K562 (cell line): ENCODE data around the gene DNAAF3. TPM values are rescaled to one million over a fixed set of nuclear protein-coding genes. Genes with fewer than 3 reads are reported as not detected.

Experiments used
- BACH1 ChIP-seq: fragments of 200-800 bp; sonication (Bioruptor generic); IDR thresholded peaks from 2 replicates; pipeline ENCODE4 v1.6.1; 2016; ENCODE audit warnings: missing genetic modification characterization, missing compliant biosample characterization
- BHLHE40 ChIP-seq: IDR thresholded peaks from 2 replicates; pipeline ENCODE4 v1.6.1; 2011; ENCODE audit warnings: low read length, improper control_type of control experiment
- CBFA2T3 ChIP-seq: fragments of 450-650 bp; IDR thresholded peaks from 2 replicates; pipeline ENCODE4 v1.6.1; 2017
- CXXC5 ChIP-seq: fragments of 250-450 bp; sonication (Bioruptor Pico); IDR thresholded peaks from 2 replicates; pipeline ENCODE4 v1.8.0; 2022; ENCODE audit warnings: inconsistent platforms, mild to moderate bottlenecking, moderate library complexity
- E2F8 ChIP-seq: fragments of 450-650 bp; IDR thresholded peaks from 2 replicates; pipeline ENCODE4 v1.7.1; 2018; ENCODE audit warnings: mild to moderate bottlenecking, low read depth; ENCODE audit not compliant: partially characterized antibody
- ELF2 ChIP-seq: fragments of 250-450 bp; sonication (Bioruptor Pico); IDR thresholded peaks from 2 replicates; pipeline ENCODE4 v1.5.0; 2021; ENCODE audit warnings: mild to moderate bottlenecking
- ETV6 ChIP-seq, 3 experiments: fragments of 150-350 bp in 1 of 3; sonication (generic) in 1 of 3; formaldehyde crosslinking in 1 of 3; IDR thresholded peaks; 2 replicates each; pipeline versions ENCODE4 v1.6.1 to v1.8.0; 2014 to 2022; ENCODE audit warnings: borderline replicate concordance in 2 of 3, low read depth in 2 of 3, antibody characterized with exemption in 1 of 3, low read length in 1 of 3, mild to moderate bottlenecking in 1 of 3, missing genetic modification reagents in 1 of 3
- MCM2 ChIP-seq: fragments of 450-650 bp; IDR thresholded peaks from 2 replicates; pipeline ENCODE4 v1.6.1; 2017; ENCODE audit warnings: low read depth, mild to moderate bottlenecking
- MTA1 ChIP-seq: fragments of 450-650 bp; IDR thresholded peaks from 2 replicates; pipeline ENCODE4 v1.6.1; 2017; ENCODE audit warnings: borderline replicate concordance
- NONO ChIP-seq, 2 experiments: fragments of 200-400 bp in 1 of 2; fragments of 450-650 bp in 1 of 2; formaldehyde crosslinking in 1 of 2; IDR thresholded peaks; 2 replicates each; pipeline ENCODE4 v1.6.1; 2017; ENCODE audit warnings: low read depth in 2 of 2, mild to moderate bottlenecking in 2 of 2, moderate library complexity in 2 of 2, low read length in 1 of 2
- NR2C2 ChIP-seq, 2 experiments: fragments of 200-800 bp in 1 of 2; sonication (Bioruptor generic) in 1 of 2; sonication (generic) in 1 of 2; formaldehyde crosslinking in 1 of 2; IDR thresholded peaks; 2 replicates each; pipeline versions ENCODE4 v1.6.1 to v1.8.0; 2016 to 2022; ENCODE audit warnings: mild to moderate bottlenecking in 1 of 2, missing compliant biosample characterization in 1 of 2, missing genetic modification characterization in 1 of 2, missing genetic modification reagents in 1 of 2
- POLR2H ChIP-seq: IDR thresholded peaks from 2 replicates; pipeline ENCODE4 v1.6.1; 2016; ENCODE audit warnings: missing genetic modification characterization, low read depth, mild to moderate bottlenecking, control low read depth, missing compliant biosample characterization, moderate library complexity
- RFX1 ChIP-seq: fragments of 450-650 bp; IDR thresholded peaks from 2 replicates; pipeline ENCODE4 v1.6.1; 2016; ENCODE audit warnings: mild to moderate bottlenecking, moderate library complexity
- TAF15 ChIP-seq: fragments of 200-400 bp; formaldehyde crosslinking; IDR thresholded peaks from 2 replicates; pipeline ENCODE4 v1.6.1; 2017; ENCODE audit warnings: mild to moderate bottlenecking, low read depth, low read length, moderate library complexity
- TAF7 ChIP-seq: fragments of 450-650 bp; IDR thresholded peaks from 2 replicates; pipeline ENCODE4 v1.6.1; 2016; ENCODE audit warnings: missing genetic modification characterization, missing compliant biosample characterization
- TRIM24 ChIP-seq, 2 experiments: fragments of 450-650 bp; IDR thresholded peaks; 2 replicates each; pipeline ENCODE4 v1.6.1; 2016
- ZNF717 ChIP-seq: fragments of 250-450 bp; sonication (Bioruptor Pico); IDR thresholded peaks from 2 replicates; pipeline ENCODE4 v1.5.0; 2021
- ZNF740 ChIP-seq, 3 experiments: fragments of 200-800 bp in 1 of 3; sonication (Bioruptor generic) in 1 of 3; sonication (generic) in 1 of 3; formaldehyde crosslinking in 1 of 3; IDR thresholded peaks; 2 replicates each; pipeline versions ENCODE4 v1.6.1 to v1.8.0; 2016 to 2022; ENCODE audit warnings: mild to moderate bottlenecking in 2 of 3, missing compliant biosample characterization in 2 of 3, missing genetic modification characterization in 2 of 3, missing genetic modification reagents in 1 of 3
- ZNF778 ChIP-seq: fragments of 450-650 bp; formaldehyde crosslinking; IDR thresholded peaks from 2 replicates; pipeline ENCODE4 v1.4.0; 2020; ENCODE audit warnings: mild to moderate bottlenecking, moderate library complexity
- ZZZ3 ChIP-seq: fragments of 450-650 bp; IDR thresholded peaks from 2 replicates; pipeline ENCODE4 v1.6.1; 2016; ENCODE audit warnings: antibody characterized with exemption, mild to moderate bottlenecking, moderate library complexity
- polyA plus RNA-seq, 8 experiments: library from polyadenylated mRNA; depleted of rRNA in 4 of 8; stranded (reverse) in 5 of 8; unstranded in 3 of 8; fragments of >200 nt; fragmentation: Nextera tagmentation in 2 of 8; fragmentation: Illumina TruSeq in 1 of 8; extraction: Ambion mirVana in 2 of 8; extraction: Trizol in 1 of 8; gene quantifications; 2 replicates each; pipeline versions ENCODE4 v1.2.1 to v1.2.3, GENCODE V29; 2011 to 2014; ENCODE audit warnings: inconsistent platforms in 1 of 8, missing spikeins in 1 of 8
- total RNA-seq, 7 experiments: library from RNA; depleted of rRNA in 6 of 7; stranded (reverse); fragments of >200 nt in 6 of 7; fragmentation: Illumina TruSeq in 2 of 7; extraction: Trizol in 2 of 7; gene quantifications; 2 replicates each; pipeline versions ENCODE4 v1.2.1 to v1.2.3, GENCODE V29; 2011 to 2021; ENCODE audit warnings: low replicate concordance in 1 of 7
- TF ChIP-seq, protein P1 (sequence below): sonication (generic); formaldehyde crosslinking; IDR thresholded peaks from 2 replicates; pipeline ENCODE4 v1.8.1; 2023; ENCODE audit warnings: mild to moderate bottlenecking, missing genetic modification reagents
- TF ChIP-seq, protein P2 (sequence below): sonication (generic); formaldehyde crosslinking; IDR thresholded peaks from 2 replicates; pipeline ENCODE4 v1.8.1; 2023; ENCODE audit warnings: mild to moderate bottlenecking, missing genetic modification reagents

DNAAF3 gene
- total and polyA plus RNA-seq, 9 of the 15 experiments (the other 6 are each of a cell fraction or from before 2014, with no cell fraction given): 21.6 to 61.5 (median 43.0) TPM

- no peak for TF ChIP-seq E2F8
- TF ChIP-seq TAF7 (tag): no peak
- TF ChIP-seq CBFA2T3: no peak
- no peak for TF ChIP-seq ZNF717 (CRISPR knock-in tag)
- no peak for TF ChIP-seq NONO (IDR thresholded peaks at IDR 0.05; ENCODE audit: low read depth in 2 of 2, low read length in 1 of 2)
- no peak for TF ChIP-seq MTA1
- TF ChIP-seq TAF15: no peak
- TF ChIP-seq, protein P1, sequence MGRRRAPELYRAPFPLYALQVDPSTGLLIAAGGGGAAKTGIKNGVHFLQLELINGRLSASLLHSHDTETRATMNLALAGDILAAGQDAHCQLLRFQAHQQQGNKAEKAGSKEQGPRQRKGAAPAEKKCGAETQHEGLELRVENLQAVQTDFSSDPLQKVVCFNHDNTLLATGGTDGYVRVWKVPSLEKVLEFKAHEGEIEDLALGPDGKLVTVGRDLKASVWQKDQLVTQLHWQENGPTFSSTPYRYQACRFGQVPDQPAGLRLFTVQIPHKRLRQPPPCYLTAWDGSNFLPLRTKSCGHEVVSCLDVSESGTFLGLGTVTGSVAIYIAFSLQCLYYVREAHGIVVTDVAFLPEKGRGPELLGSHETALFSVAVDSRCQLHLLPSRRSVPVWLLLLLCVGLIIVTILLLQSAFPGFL (CRISPR knock-in tag): no peak
- no peak for TF ChIP-seq RFX1
- peak; percentile 36; the same call in 1 of the 2 replicates for TF ChIP-seq CXXC5
- no peak for TF ChIP-seq MCM2
- no peak for TF ChIP-seq ZZZ3
- TF ChIP-seq ZNF778 (CRISPR knock-in tag): no peak
- no peak for TF ChIP-seq NR2C2 (CRISPR knock-in tag; IDR thresholded peaks at IDR 0.05)
- no peak for TF ChIP-seq NR2C2 (tag; IDR thresholded peaks at IDR 0.05)
- no peak for TF ChIP-seq ELF2 (CRISPR knock-in tag)
- 0 out of 4 replicates have a peak, but pooled peaks of 1 of the 2 experiments have one; percentile 35 for TF ChIP-seq TRIM24 (IDR thresholded peaks at IDR 0.05)
- TF ChIP-seq ZNF740 (CRISPR knock-in tag; IDR thresholded peaks at IDR 0.05): no peak
- no peak for TF ChIP-seq ZNF740 (tag; IDR thresholded peaks at IDR 0.05)
- 0 out of 4 replicates have a peak, but pooled peaks of 1 of the 2 experiments have one; percentile 25 for TF ChIP-seq ETV6 (IDR thresholded peaks at IDR 0.05; ENCODE audit: borderline replicate concordance in 1 of 2, low read depth in 2 of 2, low read length in 1 of 2)
- no peak for TF ChIP-seq ETV6 (CRISPR knock-in tag; IDR thresholded peaks at IDR 0.05; ENCODE audit: borderline replicate concordance)
- TF ChIP-seq, protein P2, sequence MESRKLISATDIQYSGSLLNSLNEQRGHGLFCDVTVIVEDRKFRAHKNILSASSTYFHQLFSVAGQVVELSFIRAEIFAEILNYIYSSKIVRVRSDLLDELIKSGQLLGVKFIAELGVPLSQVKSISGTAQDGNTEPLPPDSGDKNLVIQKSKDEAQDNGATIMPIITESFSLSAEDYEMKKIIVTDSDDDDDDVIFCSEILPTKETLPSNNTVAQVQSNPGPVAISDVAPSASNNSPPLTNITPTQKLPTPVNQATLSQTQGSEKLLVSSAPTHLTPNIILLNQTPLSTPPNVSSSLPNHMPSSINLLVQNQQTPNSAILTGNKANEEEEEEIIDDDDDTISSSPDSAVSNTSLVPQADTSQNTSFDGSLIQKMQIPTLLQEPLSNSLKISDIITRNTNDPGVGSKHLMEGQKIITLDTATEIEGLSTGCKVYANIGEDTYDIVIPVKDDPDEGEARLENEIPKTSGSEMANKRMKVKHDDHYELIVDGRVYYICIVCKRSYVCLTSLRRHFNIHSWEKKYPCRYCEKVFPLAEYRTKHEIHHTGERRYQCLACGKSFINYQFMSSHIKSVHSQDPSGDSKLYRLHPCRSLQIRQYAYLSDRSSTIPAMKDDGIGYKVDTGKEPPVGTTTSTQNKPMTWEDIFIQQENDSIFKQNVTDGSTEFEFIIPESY (CRISPR knock-in tag): no peak
- TF ChIP-seq POLR2H (tag): no peak
- TF ChIP-seq BHLHE40: no peak
- TF ChIP-seq BACH1 (tag): no peak
Observed at GRCh38 chr19:55176076-55176475, 9.7 kb upstream of the DNAAF3 start (continued).
